Osteocyte (in vitro differentiated cells): ENCODE results near the gene TCTN1. TPM values are rescaled to one million over a fixed set of nuclear protein-coding genes. Genes with fewer than 3 reads are reported as not detected.

ENCODE experiments used
- DNase-seq: peaks from one replicate; pipeline ENCODE4 v3.0.0; 2021; ENCODE audit warnings: mixed read lengths; ENCODE audit not compliant: unreplicated experiment; ENCODE audit errors: extremely low spot score
- H3K27ac Mint-ChIP-seq: one replicate; pipeline ENCODE4 v1.8.0; 2021; ENCODE audit warnings: mild to moderate bottlenecking, mixed read lengths; ENCODE audit not compliant: unreplicated experiment
- H3K27me3 Mint-ChIP-seq: one replicate; pipeline ENCODE4 v1.8.0; 2021; ENCODE audit warnings: mixed read lengths; ENCODE audit not compliant: unreplicated experiment
- H3K36me3 Mint-ChIP-seq: one replicate; pipeline ENCODE4 v1.8.0; 2021; ENCODE audit warnings: mixed read lengths; ENCODE audit not compliant: unreplicated experiment
- H3K4me1 Mint-ChIP-seq: one replicate; pipeline ENCODE4 v1.8.0; 2021; ENCODE audit warnings: mixed read lengths; ENCODE audit not compliant: unreplicated experiment
- H3K4me3 Mint-ChIP-seq: one replicate; pipeline ENCODE4 v1.8.0; 2021; ENCODE audit warnings: mild to moderate bottlenecking, moderate library complexity, mixed read lengths; ENCODE audit not compliant: unreplicated experiment
- H3K9me3 Mint-ChIP-seq: one replicate; pipeline ENCODE4 v1.8.0; 2021; ENCODE audit warnings: mixed read lengths; ENCODE audit not compliant: unreplicated experiment
- total RNA-seq: library from RNA; stranded (reverse); gene quantifications from 2 replicates; pipeline ENCODE4 v1.2.1, GENCODE V29; 2021
- TF ChIP-seq, protein P1 (sequence below): fragments of 200-600 bp; sonication (generic); IDR thresholded peaks from 2 replicates; pipeline ENCODE4 v1.5.0; 2021; ENCODE audit warnings: antibody characterized with exemption, mild to moderate bottlenecking, moderate library complexity

The TCTN1 gene
- total RNA-seq, 1 donor from 2014 or later: 49.5 TPM

- no peaks in the 10 kb centered on the region for H3K9me3 Mint-ChIP-seq
- H3K4me3 Mint-ChIP-seq: peak overlapping the region; percentile 41
- DNase-seq: no peak
- H3K4me1 Mint-ChIP-seq: peaks cover 58% of the 10 kb centered on the region
- TF ChIP-seq, protein P1, sequence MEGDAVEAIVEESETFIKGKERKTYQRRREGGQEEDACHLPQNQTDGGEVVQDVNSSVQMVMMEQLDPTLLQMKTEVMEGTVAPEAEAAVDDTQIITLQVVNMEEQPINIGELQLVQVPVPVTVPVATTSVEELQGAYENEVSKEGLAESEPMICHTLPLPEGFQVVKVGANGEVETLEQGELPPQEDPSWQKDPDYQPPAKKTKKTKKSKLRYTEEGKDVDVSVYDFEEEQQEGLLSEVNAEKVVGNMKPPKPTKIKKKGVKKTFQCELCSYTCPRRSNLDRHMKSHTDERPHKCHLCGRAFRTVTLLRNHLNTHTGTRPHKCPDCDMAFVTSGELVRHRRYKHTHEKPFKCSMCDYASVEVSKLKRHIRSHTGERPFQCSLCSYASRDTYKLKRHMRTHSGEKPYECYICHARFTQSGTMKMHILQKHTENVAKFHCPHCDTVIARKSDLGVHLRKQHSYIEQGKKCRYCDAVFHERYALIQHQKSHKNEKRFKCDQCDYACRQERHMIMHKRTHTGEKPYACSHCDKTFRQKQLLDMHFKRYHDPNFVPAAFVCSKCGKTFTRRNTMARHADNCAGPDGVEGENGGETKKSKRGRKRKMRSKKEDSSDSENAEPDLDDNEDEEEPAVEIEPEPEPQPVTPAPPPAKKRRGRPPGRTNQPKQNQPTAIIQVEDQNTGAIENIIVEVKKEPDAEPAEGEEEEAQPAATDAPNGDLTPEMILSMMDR: no peak
- H3K27ac Mint-ChIP-seq: peak overlapping the region; percentile 95
- H3K27me3 Mint-ChIP-seq: no peaks in the 10 kb centered on the region
- no peaks in the 10 kb centered on the region for H3K36me3 Mint-ChIP-seq
These were observed 35.9 kb upstream of the TCTN1 start for GRCh38 chr12:110577864-110578693.

DNA sequence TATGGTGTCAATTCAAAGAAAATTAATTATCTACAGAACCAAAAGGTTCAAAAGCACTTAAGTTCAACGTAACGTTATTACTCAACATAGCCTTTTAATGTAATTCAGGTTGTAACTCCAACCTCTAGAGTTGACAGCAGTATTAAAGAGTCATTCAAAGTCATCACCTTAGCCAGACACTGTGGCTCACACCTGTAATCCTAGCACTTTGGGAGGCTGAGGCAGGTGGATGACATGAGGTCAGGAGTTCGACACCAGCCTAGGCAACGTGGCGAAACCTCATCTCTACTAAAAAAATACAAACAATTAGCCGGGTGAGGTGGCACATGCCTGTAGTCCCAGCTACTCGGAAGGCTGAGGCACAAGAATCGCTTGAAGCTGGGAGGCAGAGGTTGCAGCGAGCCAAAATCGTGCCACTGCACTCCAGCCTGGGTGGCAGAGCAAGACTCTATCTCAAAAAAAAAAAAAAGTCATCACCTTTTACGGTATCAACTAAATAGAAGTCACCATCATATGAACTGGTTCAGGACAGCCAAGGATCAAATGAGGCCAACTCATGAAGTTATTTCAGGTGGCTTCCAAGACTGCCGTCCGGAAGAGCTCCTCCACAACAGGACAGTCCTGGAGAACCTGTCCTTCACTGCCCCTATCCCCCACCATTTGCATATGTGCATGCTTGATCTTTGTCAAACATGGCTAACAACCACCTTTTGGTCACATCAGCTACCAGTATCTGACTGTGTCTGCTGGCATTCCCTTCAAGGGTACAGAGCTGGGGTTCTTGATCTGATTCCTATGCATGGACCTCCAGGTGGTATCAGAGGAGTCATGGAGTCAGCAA is 35.0 kb upstream of the TCTN1 start:
- no peak for DNase-seq
- Mint-ChIP-seq H3K4me3 (no peak overlapping the region), H3K36me3 (no peaks in the 10 kb centered on the region), H3K4me1 (peaks cover 65% of the 10 kb centered on the region), H3K27ac (peak overlapping the region; percentile 95), H3K9me3 (no peaks in the 10 kb centered on the region), H3K27me3 (no peaks in the 10 kb centered on the region)
- TF ChIP-seq, protein P1: no peak

- Mint-ChIP-seq H3K36me3 (no peaks in the 10 kb centered on the region), H3K4me3 (no peak overlapping the region), H3K4me1 (peaks cover 64% of the 10 kb centered on the region), H3K27ac (peak overlapping the region; percentile 95), H3K9me3 (no peaks in the 10 kb centered on the region), H3K27me3 (no peaks in the 10 kb centered on the region)
- no peak for DNase-seq
- TF ChIP-seq, protein P1: no peak
These were observed 34.2 kb upstream of the TCTN1 start for GRCh38 chr12:110579535-110580253.

DNA sequence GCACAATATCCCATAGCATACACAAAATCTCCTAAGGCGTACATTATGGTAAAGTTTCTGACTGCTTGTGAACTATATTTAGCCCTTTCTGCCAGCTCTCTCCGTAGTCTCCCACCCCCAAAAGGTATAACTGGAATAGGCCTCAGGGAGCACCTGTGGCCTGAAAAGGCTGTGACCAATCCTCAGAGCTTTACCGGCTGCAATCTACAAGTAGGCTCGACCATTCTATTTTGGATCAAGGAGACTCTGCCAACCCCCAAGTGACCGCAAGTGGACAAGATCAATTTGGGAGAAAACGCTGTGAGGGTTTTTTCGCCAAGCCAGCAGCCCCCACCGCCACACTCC is 32.0 kb upstream of the TCTN1 start:
- peak overlapping the region; percentile 73 for H3K27ac Mint-ChIP-seq
- H3K36me3 Mint-ChIP-seq: no peaks in the 10 kb centered on the region
- H3K4me1 Mint-ChIP-seq: peaks cover 55% of the 10 kb centered on the region
- DNase-seq: no peak
- H3K9me3 Mint-ChIP-seq: no peaks in the 10 kb centered on the region
- TF ChIP-seq, protein P1: no peak
- H3K27me3 Mint-ChIP-seq: no peaks in the 10 kb centered on the region
- peak overlapping the region; percentile 85 for H3K4me3 Mint-ChIP-seq
